Cortex of kidney (tissue), 1 donor: Measurements from ENCODE around the gene MFAP4.

ENCODE experiments used
- DNase-seq: peaks from one replicate; lab custom pipeline; 2025; lab: John Stamatoyannopoulos, UW

MFAP4 gene

DNA sequence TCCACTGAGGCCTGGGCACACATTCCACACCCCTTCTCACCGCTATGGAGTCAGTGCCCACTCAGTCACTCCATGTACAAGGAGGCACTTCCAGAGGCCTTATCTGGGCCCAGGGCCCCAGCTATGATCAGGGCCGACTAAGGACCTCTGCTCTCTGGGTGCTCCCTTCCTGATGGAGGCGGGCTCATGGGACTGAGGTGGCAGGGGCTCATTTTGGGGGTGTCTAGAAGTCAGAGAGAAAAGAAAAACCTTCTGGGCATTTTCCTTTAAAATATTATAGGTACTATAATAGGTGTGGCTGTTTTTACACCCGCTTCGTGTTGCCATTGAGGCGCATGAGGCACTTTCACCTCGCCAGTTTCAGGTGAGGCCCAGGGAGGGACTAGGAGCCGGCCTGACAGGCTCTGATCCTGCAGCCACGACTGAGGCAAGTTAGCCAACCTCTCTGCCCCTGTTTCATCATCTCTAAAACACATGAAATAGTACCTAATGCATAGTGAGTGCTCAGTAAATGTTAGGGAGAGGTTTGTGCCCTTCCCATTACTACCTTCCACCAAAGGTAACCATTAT lies 38.8 kb downstream of the MFAP4 start:
- DNase-seq: no peak

GRCh38 chr17:19347323-19348080 lies 39.5 kb downstream of the MFAP4 start:
- DNase-seq: no peak

DNA sequence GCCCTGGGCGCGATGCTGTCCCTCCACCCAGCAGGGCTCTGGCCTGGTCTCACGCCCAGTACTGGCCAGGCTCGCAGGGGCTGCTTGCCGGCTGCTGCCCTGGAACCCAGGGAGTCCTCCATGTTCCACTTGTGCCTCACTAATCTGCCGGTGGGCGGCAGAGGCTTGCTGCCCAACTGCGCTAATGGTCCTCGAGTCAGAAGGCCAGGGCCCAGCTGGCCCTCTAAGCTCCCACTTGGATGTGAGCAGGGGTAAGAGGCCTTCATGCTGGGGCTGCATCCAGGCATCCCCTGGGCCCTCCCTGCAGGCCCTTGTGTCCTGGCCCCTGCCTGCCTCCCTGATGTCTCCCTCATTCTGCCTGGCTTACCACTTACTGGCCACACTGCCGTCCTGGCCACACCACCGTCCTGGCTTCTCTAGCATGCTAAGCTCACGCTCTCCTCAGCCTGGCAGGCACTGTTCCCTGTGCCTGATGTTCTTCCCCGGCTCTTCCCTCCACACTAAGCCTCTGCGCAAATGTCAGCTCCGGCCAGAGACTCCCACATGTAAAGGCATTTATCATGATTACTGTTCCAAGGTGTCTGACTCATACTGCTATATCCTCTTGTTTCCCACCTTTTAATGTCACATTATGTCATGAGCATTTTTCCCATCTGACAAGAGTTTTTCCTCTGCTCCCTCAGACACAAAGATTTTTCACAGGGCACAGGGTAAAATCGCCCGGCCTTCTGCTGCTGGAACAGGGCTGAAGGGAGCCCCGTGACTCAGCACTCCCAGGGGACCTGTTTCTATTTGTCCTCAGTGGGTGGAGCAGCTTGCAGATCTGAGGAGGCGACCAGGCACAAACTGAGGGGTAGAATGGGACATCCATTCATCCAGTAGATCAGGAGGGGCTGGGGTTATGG lies 40.4 kb downstream of the MFAP4 start:
- DNase-seq: no peak

DNA sequence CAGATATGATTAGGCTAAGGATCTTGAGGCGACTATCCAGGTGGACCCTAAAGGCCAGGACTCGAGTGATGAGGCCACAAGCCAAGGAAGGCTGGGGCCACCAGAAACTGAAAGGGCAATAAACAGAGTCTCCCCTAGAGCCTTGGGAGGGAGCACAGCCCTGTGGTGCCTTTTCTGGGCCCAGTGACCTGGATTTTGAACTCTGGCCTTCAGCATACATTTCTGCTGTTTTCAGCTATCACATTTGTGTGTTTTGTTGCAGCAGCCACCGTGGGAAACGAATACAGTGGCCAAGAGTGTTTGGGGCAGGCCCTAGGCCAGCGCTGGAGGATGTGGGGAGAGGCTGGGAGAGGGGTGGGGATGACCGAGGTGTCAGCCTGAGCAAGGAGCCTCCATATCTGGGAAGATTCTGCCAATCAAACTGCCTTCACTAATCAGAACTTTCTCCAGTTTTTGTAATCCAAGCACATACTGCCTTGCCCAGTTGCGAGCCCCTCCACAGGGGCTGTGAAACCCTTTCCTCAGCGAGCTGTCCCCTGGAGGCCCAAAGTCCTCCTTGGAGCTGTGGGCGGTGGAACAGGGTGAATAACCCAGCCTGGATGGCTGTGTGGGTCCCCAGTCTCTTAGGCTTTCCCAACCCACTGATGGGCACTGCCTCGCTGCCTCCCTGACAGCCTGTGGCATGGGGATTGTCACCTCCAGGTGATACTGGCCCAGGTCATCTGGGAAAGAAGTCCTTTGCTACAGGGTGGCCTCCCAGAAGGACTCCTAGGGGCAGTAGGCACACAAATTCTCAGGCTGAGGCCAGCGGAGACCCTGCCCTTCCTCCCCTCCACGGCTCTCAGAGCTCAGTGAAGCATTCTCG lies 41.3 kb downstream of the MFAP4 start:
- DNase-seq: no peak

DNA sequence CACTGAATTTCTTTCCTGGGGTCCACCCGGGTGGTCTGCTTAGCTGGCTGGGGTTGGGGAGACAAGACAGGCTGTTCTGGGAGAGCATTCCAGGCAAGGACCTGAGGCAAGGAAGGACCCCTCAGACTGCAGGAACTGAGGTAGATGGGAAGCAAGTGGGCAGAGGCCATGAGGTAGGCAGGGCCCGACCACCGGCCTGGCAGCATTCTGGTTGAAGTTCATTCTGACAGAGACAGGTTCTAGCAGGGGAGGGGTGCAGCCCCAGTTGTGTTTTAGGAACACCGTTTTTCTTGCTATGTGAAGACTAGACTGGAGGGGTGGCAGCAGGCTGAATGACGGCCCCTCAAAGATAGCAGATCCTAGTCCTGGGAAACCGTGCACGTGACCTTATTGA lies 41.9 kb downstream of the MFAP4 start:
- DNase-seq: no peak

GRCh38 chr17:19344311-19345066 lies 42.5 kb downstream of the MFAP4 start:
- no peak for DNase-seq

DNA sequence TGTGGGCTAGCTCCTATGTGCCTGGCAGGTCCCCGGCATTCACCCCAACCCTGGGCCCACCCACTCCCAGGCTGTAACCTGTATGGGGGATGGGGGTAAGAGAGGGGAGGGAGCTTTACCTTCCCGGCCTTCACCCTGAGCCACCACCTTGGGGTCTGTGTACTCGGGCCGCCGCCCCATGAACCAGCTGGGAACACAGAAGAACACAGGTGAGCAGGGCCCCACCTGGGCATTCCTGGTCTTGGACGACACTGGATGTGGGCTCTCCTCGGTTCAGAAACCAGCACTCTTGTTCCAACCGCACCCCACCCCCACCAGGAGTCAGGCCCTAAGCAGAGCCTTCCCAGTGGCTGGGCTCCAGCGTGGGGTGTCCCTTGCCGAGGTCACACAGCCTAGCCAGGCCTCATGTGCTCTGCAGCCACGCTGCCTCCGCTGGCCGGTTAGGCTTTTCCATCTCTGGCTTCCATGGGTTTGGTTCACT lies 43.3 kb downstream of the MFAP4 start:
- no peak for DNase-seq

DNA sequence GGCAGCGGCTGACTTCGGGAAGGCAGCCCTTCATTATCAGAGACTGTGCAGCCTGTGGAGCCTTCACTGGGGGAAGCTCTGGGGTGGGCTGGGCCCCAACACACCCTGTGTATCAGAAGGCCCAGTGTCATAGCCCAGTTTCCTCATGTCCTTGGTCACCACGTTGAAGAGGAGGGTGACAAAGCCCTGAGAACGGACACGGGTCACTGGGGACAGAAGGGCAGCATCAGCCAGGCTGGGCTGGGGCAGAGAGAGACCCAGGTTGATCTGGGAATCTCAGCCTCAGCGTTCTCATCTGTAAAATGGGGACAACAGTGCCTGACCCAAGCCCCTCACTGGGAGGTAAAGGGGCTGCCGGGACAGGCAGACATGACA lies 43.7 kb downstream of the MFAP4 start:
- no peak for DNase-seq

DNA sequence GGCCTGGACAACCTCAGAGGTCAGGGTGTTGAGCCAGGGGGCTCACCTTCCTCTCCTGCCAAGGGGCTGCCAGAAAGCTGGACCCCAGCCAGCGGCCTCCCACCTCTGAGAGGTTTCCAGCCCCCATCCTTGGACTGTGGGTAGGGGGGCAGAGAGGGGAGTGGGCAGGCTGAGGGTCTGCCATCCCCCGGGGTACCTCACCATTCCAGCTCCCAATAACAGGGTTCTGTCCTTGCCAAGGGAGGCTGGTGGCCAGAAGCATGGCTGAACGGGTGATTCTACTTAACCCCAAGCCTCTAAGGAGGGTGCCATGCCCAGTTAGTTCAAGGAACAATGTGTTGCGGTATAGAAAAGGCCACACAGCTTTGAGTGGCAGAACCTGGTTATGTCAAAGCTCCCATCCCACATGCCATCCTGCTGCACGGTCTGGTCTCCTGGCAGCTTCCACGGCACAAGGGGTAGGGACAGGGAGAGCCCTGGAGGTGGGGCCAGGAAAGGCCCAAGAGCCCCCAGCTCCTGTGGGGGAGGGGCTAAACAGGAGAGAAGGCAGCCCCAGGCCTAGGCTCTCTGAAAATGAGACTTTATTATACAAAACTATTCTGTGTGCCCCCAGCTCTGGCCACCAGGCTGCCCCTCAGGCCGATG lies 44.3 kb downstream of the MFAP4 start:
- DNase-seq: no peak

DNA sequence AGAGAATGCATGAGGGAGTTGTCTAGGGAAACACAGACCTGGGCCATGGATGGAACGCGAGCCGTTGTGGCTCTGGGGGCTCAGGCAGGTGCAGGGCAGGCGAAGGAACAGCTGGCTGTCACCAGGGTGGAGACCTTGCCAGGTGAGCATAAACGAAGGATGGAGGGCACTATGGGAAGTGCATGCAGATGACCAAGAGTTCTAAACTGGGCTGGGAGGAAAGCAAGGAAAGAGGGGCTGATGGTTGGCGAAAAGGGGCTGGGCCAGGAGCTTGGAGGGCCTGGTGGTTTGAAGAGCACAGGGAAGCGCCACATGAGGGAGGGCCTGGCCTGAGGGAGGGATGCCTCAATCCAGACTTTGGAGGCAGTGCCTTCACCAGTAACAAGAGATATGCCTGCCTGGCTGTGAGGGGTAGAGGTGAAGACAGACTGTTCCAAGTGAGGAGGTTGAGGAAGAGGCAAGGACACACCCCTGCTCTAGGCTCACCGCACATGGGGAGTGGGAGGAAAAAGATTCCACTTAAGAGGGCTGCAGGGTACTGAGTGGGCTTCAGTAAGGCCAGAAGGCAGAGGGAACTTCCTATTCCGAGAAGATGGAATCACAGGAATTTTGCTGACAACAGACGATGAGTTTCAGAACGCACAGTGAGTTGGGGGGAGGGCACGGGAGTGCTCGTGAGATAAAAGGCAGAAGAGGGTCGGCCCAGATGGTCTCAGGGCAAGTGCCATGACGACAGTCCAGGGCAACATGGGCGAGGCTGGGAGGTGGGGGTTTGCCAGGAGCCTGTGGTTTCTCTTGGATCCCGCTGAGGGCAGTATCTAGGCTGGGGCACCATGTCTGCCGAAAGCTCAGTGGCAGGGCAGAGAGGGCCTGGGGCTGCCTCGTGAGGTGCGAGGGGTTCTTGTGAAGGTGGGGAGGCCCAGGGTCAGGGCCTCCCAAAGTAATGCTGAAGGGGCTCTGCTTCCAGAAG lies 45.1 kb downstream of the MFAP4 start:
- DNase-seq: no peak

DNA sequence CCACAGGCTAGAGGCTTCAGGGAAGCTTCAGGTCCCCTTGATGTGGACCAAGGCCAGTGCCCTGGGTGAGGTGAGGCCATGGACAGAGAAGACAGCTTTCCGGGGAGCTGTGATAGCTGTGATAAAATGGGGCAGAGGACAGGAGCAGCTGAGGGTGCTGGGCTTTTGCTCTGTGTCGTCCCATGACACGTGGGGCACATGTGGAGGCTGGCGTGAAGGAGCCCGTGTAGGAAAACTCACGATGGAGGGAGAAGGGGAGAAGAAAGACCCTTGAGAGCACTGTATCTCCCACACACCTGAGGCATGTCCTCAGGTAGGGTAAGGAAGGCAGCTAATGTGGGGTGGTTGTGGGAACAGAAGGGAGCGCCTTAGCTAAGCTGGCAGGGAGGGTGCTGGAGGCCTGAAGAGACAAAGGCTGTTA lies 45.8 kb downstream of the MFAP4 start:
- DNase-seq: no peak

- DNase-seq: no peak
Observed at GRCh38 chr17:19339341-19339815, 47.6 kb downstream of the MFAP4 start.

DNA sequence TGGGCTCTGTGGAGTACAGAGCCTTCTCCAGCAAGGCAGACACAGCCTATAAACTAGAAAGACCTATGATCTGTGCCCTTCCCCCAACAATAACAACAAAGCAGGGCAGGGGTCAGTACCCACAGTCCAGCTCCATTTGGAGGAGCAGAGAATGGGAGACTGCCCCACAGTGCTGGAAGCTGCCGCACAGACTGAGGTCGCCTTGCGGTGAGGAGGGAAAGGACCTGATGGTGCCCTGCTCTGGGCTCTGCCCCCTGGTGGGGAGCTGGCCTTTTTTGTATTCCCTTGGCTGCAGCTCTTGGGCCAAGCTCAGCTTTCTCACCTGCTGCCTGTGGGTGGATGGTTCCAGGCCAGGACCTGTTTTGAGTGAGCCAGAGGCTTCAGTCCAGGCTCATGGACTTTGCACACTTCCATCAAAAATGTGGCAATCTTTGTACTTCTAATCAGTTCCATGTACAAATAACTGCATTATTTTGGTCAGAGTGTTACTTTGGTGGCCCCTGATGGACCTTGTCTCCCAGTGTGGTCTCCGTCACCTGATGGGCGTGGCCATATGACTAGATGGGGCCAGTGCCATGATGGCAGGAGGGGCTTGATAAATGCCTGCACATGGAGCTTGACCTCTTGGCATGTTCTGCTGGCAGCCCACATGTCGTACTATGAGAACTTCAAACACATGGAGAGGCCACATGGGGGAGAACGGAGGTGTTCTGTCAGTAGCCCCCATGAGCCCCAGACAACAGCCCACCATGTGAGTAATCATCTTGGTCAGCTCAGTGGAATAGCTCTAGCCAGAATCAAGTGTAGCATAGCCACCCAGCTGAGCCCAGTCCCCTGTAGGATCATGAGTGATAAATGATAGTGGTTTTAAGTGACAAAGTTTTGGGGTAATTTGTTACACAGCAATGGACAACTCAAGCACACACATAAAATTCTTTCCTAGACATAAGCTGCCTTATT lies 48.7 kb downstream of the MFAP4 start:
- no peak for DNase-seq

DNA sequence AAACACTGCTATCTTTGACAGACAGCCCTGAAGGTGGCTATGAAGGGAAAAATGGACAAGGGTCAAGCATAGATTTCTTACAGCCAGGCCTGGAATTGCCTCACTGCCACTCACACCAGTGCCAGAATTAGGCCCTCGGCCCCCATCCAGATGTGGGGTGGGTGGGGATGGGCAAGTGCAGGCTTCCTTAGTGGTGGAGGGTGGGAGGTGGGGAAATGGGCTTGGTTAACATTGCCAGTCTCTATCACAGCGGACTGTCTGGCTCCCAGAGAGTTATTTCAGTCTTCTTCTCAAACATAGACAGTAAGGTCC lies 49.3 kb downstream of the MFAP4 start:
- DNase-seq: no peak

DNA sequence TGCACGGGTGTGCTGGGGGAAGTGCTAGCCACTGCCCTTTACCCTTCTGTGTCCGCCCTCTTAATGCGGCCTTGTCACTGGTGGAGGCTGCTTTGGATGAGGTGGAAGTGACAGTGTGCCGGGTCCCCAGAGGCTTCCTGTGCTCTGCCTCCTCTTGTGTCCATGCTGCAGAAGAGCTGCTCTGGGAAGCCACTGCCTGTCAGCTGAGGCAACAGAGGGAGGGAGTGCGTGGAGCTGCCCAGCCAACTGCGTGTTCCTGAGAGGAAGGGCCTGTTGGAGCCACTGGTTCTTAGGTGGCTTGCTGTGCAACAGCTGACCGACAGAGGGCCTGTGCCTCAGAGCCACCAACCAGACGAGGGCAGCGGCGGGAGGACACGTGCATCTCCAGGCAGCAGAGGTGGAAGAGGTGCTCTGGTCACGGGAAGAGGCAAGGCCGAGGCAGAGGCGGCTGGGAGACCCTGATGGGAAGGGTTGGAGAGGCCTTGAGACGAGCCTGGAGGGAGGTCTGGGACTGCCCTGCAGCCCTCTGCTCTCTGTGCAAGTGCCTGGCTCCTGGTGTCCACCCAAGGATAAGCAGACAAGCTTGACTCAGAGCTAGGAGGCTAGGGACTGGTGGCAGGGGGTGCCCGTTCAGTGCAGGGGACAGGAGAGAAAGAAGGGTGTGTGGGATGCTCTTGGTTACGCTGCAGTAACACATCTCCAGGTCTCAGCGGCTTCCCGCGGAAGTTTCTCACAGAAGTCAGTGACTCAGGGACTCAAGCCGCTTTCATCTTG lies 49.9 kb downstream of the MFAP4 start:
- no peak for DNase-seq

- DNase-seq: no peak
Observed at GRCh38 chr17:19335951-19336631, 50.9 kb downstream of the MFAP4 start.

GRCh38 chr17:19334331-19334730 lies 52.7 kb downstream of the MFAP4 start:
- no peak for DNase-seq
